BLaER1 treated with 17β-estradiol and CSF1 and Interleukin-3, amounts not matched to agents 10 nM and 100 nM (cell line): ENCODE data around the gene OR1F1.
"Not testable (repeated sequence)": the region's sequence is repeated elsewhere in the genome, so short reads cannot be mapped to it uniquely, and the experiment has no call there.

Experiments used
- H3K27ac ChIP-seq, 11 experiments: shearing (Covaris generic); formaldehyde crosslinking; 2 replicates each; pipeline ENCODE4 v1.8.1; 2022
- H3K27me3 ChIP-seq, 11 experiments: shearing (Covaris generic); formaldehyde crosslinking; 2 replicates each; pipeline ENCODE4 v1.8.1; 2022
- H3K36me3 ChIP-seq, 11 experiments: shearing (Covaris generic); formaldehyde crosslinking; 2 replicates each; pipeline ENCODE4 v1.8.1; 2022
- H3K4me1 ChIP-seq, 10 experiments: shearing (Covaris generic); formaldehyde crosslinking; 2 replicates each; pipeline ENCODE4 v1.8.1; 2022
- H3K4me2 ChIP-seq, 11 experiments: shearing (Covaris generic); formaldehyde crosslinking; 2 replicates each; pipeline ENCODE4 v1.8.1; 2022
- H3K4me3 ChIP-seq, 10 experiments: shearing (Covaris generic); formaldehyde crosslinking; 2 replicates each; pipeline ENCODE4 v1.8.1; 2022
- H3K9ac ChIP-seq, 11 experiments: shearing (Covaris generic); formaldehyde crosslinking; 2 replicates each; pipeline ENCODE4 v1.8.1; 2022
- H3K9me3 ChIP-seq, 11 experiments: shearing (Covaris generic); formaldehyde crosslinking; replicated peaks in 1 of 11; 2 replicates each; pipeline ENCODE4 v1.8.1; 2022
- H4K20me1 ChIP-seq, 11 experiments: shearing (Covaris generic); formaldehyde crosslinking; 2 replicates each; pipeline ENCODE4 v1.8.1; 2022
- Cebpa-rat ChIP-seq, 11 experiments: shearing (Covaris generic); IDR thresholded peaks; 2 replicates each; pipeline ENCODE4 v1.8.1; 2022

OR1F1 gene

GRCh38 chr16:3165111-3165822 is 22.7 kb upstream of the OR1F1 start:
- H3K4me1 ChIP-seq: peaks cover 17 to 39% (median 31%) of the 10 kb centered on the region in 10 experiments
- H3K9me3 ChIP-seq: peaks cover 0 to 2% (median 0%) of the 10 kb centered on the region in 11 experiments; a peak in 1 of 22 replicates
- H3K27ac ChIP-seq: peak overlapping the region in 7 of 11 experiments; percentile 19 to 51 (median 40); a peak in 8 of 22 replicates
- H3K36me3 ChIP-seq: no peaks in the 10 kb centered on the region
- TF ChIP-seq Cebpa-rat (IDR thresholded peaks at IDR 0.05): no peak
- H3K27me3 ChIP-seq: peaks cover 25 to 52% (median 46%) of the 10 kb centered on the region in 11 experiments
- H4K20me1 ChIP-seq: peaks cover 0 to 1% (median 0%) of the 10 kb centered on the region in 11 experiments; a peak in 1 of 22 replicates
- H3K4me3 ChIP-seq: peak overlapping the region in 5 of 10 experiments; percentile 22 to 59 (median 34); a peak in 7 of 20 replicates
- peak overlapping the region; percentile 60 to 93 (median 82) for H3K4me2 ChIP-seq
- H3K9ac ChIP-seq: peak overlapping the region in 6 of 11 experiments; percentile 33 to 59 (median 46); a peak in 7 of 22 replicates

DNA sequence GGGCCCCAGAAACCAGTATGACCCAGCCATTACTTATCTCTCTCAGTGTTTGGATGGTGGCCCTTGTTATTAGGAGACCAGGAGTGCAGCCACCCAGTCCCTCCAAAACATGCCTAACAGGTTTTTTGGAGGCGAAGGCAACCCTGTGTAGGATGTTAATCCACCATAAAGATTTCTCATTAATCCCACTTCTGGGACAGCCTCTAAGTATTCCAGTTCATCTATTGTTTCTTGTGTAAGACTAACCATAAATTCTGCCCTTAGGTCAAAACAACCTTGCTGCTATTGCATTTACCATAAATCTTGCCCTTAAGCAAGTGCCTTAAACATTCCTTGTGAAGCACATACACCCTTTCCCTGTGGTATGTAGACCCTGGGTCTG is 21.5 kb upstream of the OR1F1 start:
- peaks cover 0 to 4% (median 0%) of the 10 kb centered on the region in 11 experiments; a peak in 1 of 22 replicates for H3K9me3 ChIP-seq
- peaks cover 12 to 41% (median 33%) of the 10 kb centered on the region in 10 experiments; a peak in 19 of 20 replicates for H3K4me1 ChIP-seq
- H3K9ac ChIP-seq: no peak overlapping the region; a peak in 1 of 22 replicates
- H3K4me3 ChIP-seq: no peak overlapping the region
- H4K20me1 ChIP-seq: peaks cover 0 to 14% (median 7%) of the 10 kb centered on the region in 11 experiments; a peak in 7 of 22 replicates
- no peak overlapping the region for H3K27ac ChIP-seq
- no peaks in the 10 kb centered on the region for H3K36me3 ChIP-seq
- no peak for TF ChIP-seq Cebpa-rat (IDR thresholded peaks at IDR 0.05)
- H3K4me2 ChIP-seq: no peak overlapping the region
- peaks cover 37 to 55% (median 51%) of the 10 kb centered on the region in 11 experiments for H3K27me3 ChIP-seq

DNA sequence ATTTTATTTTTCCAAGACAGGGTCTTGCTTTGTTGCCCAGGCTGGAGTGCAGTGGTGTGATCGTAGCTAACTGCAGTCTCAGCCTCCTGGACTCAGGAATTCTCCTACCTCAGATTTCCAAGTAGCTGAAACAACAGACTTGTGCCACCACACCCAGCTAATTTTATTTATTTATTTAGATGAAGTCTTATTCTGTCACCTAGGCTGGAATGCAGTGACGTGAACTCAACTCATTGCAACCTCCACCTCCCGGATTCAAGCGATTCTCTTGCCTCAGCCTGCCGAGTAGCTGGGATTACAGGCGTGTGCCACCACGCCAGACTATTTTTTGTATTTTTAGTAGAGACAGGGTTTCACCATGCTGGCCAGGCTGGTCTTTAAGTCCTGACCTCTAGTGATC is 19.3 kb upstream of the OR1F1 start:
- Histone ChIP-seq H4K20me1 (peaks cover 0 to 23% (median 7%) of the 10 kb centered on the region in 11 experiments; a peak in 8 of 22 replicates), H3K9me3 (peaks cover 0 to 13% (median 4%) of the 10 kb centered on the region in 11 experiments; a peak in 5 of 22 replicates), H3K4me1 (peaks cover 16 to 45% (median 34%) of the 10 kb centered on the region in 10 experiments), H3K27me3 (peaks cover 60 to 76% (median 73%) of the 10 kb centered on the region in 11 experiments)
- not testable (repeated sequence) for H3K27ac ChIP-seq, H3K36me3 ChIP-seq, H3K9ac ChIP-seq, H3K4me3 ChIP-seq, H3K4me2 ChIP-seq

DNA sequence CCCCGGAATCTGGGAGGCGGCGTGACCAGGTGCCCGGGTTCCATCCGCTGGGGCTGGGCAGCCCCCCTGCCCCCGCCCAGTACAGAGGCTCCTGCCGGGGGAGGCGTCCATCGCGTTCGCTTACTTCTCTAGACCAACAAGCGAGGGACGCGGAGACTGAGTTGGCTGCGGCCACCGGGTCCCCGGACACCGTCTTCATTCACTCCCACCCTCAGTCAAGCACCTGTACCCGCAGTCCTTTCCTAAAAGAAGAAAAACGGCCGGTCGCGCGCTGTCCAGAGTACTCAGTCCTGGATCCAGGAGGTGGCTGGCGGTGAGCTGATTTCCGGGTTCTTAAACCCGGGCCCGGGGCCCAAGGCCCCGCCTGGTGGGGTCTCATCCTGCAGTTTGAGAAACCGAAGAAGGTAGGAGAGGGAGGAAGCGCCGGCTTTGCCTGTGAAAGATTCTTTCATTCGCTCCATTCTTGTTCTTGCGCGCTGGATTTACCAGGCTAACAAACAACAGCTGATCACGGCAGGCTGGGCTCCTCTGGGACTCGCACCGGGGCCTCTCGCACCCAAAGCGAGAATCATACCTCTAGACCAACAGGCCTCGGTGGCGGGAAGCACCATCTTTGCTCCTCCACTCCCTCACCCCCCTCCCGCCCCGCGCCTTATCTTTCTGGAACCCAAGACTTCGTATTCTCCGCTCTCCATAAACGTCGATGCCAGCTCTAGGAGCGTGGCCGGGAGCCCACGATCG is 17.4 kb upstream of the OR1F1 start:
- Histone ChIP-seq H3K4me1 (peaks cover 19 to 33% (median 30%) of the 10 kb centered on the region in 10 experiments), H3K4me3 (peak overlapping the region in 8 of 10 experiments; percentile 3 to 42 (median 18); a peak in 8 of 20 replicates), H4K20me1 (peaks cover 0 to 23% (median 7%) of the 10 kb centered on the region in 11 experiments; a peak in 8 of 22 replicates), H3K27me3 (peaks cover 79 to 95% (median 92%) of the 10 kb centered on the region in 11 experiments), H3K36me3 (no peaks in the 10 kb centered on the region), H3K9ac (no peak overlapping the region), H3K27ac (no peak overlapping the region), H3K9me3 (peaks cover 0 to 26% (median 9%) of the 10 kb centered on the region in 11 experiments; a peak in 12 of 22 replicates), H3K4me2 (peak overlapping the region; percentile 27 to 60 (median 50))
- no peak for TF ChIP-seq Cebpa-rat (IDR thresholded peaks at IDR 0.05)

GRCh38 chr16:3171181-3171854 is 16.7 kb upstream of the OR1F1 start:
- peaks cover 0 to 23% (median 7%) of the 10 kb centered on the region in 11 experiments; a peak in 8 of 22 replicates for H4K20me1 ChIP-seq
- no peak overlapping the region for H3K27ac ChIP-seq
- peak overlapping the region; percentile 27 to 60 (median 50) for H3K4me2 ChIP-seq
- peaks cover 86 to 100% (median 99%) of the 10 kb centered on the region in 11 experiments for H3K27me3 ChIP-seq
- H3K9ac ChIP-seq: no peak overlapping the region
- H3K4me3 ChIP-seq: peak overlapping the region in 8 of 10 experiments; percentile 4 to 42 (median 19); a peak in 9 of 20 replicates
- H3K36me3 ChIP-seq: no peaks in the 10 kb centered on the region
- peaks cover 17 to 31% (median 28%) of the 10 kb centered on the region in 10 experiments for H3K4me1 ChIP-seq
- no peak for TF ChIP-seq Cebpa-rat (IDR thresholded peaks at IDR 0.05)
- peaks cover 0 to 32% (median 12%) of the 10 kb centered on the region in 11 experiments; a peak in 12 of 22 replicates for H3K9me3 ChIP-seq

DNA sequence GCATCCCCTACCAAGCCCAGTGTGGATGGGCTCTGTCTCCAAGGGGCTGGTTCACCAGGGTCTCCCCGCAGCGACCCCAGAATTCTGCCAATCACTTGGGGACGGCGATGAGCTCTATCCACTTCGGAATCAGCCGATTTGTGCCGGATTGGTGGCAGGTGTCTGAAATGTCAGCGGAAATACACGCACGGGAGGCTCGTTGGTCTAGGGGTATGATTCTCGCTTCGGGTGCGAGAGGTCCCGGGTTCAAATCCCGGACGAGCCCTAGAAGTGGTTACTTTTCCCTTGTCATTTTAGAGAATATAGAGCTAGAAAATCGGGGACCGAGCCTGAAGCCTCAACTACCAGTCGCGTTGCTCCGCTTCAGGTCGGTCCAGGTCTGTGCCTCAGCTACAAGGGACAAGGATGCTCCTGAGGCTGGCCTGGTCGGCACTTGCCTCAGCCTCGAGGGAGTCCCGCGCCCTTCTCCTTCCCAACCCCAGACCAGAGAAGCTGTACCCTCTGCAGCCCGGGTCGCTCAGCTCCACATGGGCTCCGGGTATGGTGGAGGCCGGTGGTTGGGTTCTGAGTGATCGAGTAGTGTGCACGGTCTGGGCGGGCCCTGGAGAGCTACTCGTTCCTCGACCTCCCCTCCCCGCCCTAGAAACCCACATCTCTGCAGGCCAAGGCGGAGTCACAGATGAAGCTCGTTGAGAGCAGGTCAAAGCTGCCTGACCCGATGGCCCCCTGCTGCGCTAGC is 16.0 kb upstream of the OR1F1 start:
- TF ChIP-seq Cebpa-rat (IDR thresholded peaks at IDR 0.05): no peak
- H4K20me1 ChIP-seq: peaks cover 0 to 23% (median 7%) of the 10 kb centered on the region in 11 experiments; a peak in 8 of 22 replicates
- H3K27me3 ChIP-seq: peaks cover 88 to 100% (median 98%) of the 10 kb centered on the region in 11 experiments
- no peak overlapping the region for H3K27ac ChIP-seq
- no peaks in the 10 kb centered on the region for H3K36me3 ChIP-seq
- H3K9ac ChIP-seq: no peak overlapping the region
- H3K4me2 ChIP-seq: peak overlapping the region; percentile 27 to 60 (median 50)
- H3K4me3 ChIP-seq: peak overlapping the region in 5 of 10 experiments; percentile 4 to 29 (median 19); a peak in 3 of 20 replicates
- peaks cover 0 to 34% (median 12%) of the 10 kb centered on the region in 11 experiments; a peak in 12 of 22 replicates for H3K9me3 ChIP-seq
- peaks cover 17 to 31% (median 28%) of the 10 kb centered on the region in 10 experiments for H3K4me1 ChIP-seq

- Histone ChIP-seq H3K4me3 (peak overlapping the region in 3 of 10 experiments; percentile 6 to 42 (median 29); a peak in 2 of 20 replicates), H3K36me3 (no peaks in the 10 kb centered on the region), H3K9ac (no peak overlapping the region), H3K27me3 (peaks cover 75 to 98% (median 82%) of the 10 kb centered on the region in 11 experiments), H3K27ac (no peak overlapping the region), H3K4me1 (peaks cover 17 to 35% (median 28%) of the 10 kb centered on the region in 10 experiments), H3K4me2 (peak overlapping the region; percentile 31 to 74 (median 60)), H3K9me3 (peaks cover 0 to 39% (median 16%) of the 10 kb centered on the region in 11 experiments; a peak in 12 of 22 replicates), H4K20me1 (peaks cover 0 to 23% (median 7%) of the 10 kb centered on the region in 11 experiments; a peak in 8 of 22 replicates)
- TF ChIP-seq Cebpa-rat (IDR thresholded peaks at IDR 0.05): no peak
Observed at GRCh38 chr16:3173892-3174617, 13.9 kb upstream of the OR1F1 start.
